ENCODE measurements around the gene HTD2. TPM values are rescaled to one million over a fixed set of nuclear protein-coding genes. Genes with fewer than 3 reads are reported as not detected.

The HTD2 gene
- total RNA-seq, 4 donors from 2014 or later = 10.6 to 15.1 (median 13.7) TPM

DNA sequence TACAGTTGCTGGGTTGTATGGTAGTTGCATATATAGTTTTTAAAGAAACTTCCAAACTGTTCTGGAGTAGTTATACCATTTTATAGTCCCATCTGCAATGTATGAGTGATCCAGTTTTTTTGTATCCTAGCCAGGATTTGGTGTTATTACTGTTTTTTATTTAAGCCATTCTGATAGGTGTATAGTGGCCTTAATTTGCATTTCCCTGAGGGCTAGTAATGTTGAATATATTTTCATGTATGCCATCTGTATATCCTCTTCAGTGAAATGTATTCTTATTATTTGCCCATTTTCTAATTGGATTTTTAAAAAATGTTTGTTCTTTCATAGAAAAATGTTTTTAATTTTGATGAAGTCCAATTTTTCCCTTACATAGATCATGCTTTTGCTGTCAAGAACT is 55.5 kb downstream of the HTD2 start:
- no peak for DNase-seq (ENCODE audit: low spot score in 2 of 2)
- Histone ChIP-seq H3K9me3 (no peaks in the 10 kb centered on the region), H3K27ac (no peak overlapping the region), H3K36me3 (no peaks in the 10 kb centered on the region), H3K4me1 (no peaks in the 10 kb centered on the region), H3K27me3 (no peaks in the 10 kb centered on the region), H3K4me3 (no peak overlapping the region)
- TF ChIP-seq POLR2A (IDR thresholded peaks at IDR 0.05) (no peak), EP300 (IDR thresholded peaks at IDR 0.05) (no peak)

GRCh38 chr3:58366699-58367098 is 60.4 kb downstream of the HTD2 start:
- Histone ChIP-seq H3K27me3 (no peaks in the 10 kb centered on the region), H3K27ac (no peak overlapping the region), H3K36me3 (peaks cover 0 to 16% (median 0%) of the 10 kb centered on the region in 3 donors), H3K4me3 (no peak overlapping the region), H3K9me3 (no peaks in the 10 kb centered on the region), H3K4me1 (no peaks in the 10 kb centered on the region)
- 67 to 76% methylated on average over 1 of the region's 1 CpG for WGBS, 2 donors
- no peak for DNase-seq (ENCODE audit: low spot score in 2 of 2)
- no peak for TF ChIP-seq POLR2A (IDR thresholded peaks at IDR 0.05)
- TF ChIP-seq EP300 (IDR thresholded peaks at IDR 0.05) = no peak
- TF ChIP-seq CTCF (IDR thresholded peaks at IDR 0.05) = no peak

DNA sequence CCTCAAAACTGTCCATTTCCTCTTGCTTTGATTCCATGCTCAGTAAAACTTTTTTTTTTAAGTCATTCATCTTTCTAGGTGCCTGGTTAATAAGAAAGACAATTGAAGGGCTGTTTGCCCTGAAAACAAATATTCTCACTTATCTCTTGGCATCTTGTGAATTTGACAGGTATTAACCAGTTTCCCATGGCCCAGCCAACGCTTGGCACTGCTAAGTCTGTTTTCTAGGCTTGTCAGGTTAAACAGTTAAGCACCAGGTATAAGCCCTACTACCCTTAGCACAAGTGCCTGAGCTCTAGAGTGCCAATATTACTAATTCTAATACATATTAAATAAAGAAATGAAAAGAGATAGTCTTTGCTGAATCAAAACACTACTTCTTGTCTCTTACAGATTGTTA is 62.7 kb downstream of the HTD2 start:
- Histone ChIP-seq H3K36me3 (peaks cover 0 to 19% (median 0%) of the 10 kb centered on the region in 3 donors), H3K4me1 (no peaks in the 10 kb centered on the region), H3K9me3 (no peaks in the 10 kb centered on the region), H3K27ac (no peak overlapping the region), H3K4me3 (no peak overlapping the region), H3K27me3 (no peaks in the 10 kb centered on the region)
- TF ChIP-seq POLR2A (IDR thresholded peaks at IDR 0.05) (no peak), CTCF (IDR thresholded peaks at IDR 0.05) (no peak), EP300 (IDR thresholded peaks at IDR 0.05) (no peak)
- WGBS, 2 donors = 100% methylated on average over 1 of the region's 1 CpG
- no peak for DNase-seq (ENCODE audit: low spot score in 2 of 2)

Small RNAs within 50 kb of the gene (small RNA-seq; reads per million reads assigned to genes)
- not detected for gene AC098479.1

Other genes with a start within 250 kb of the HTD2 start
- gene DNASE1L3, start 95.5 kb upstream of the HTD2 start, total RNA-seq = 10 to 100 TPM in 1 of 4 donors, 1 to 10 TPM in 2, under 1 TPM in 1; 0.39 to 12.9 (median 1.5) TPM
- gene ABHD6, start 68.7 kb upstream of the HTD2 start, total RNA-seq = 10 to 100 TPM; 18.8 to 29.7 (median 19.5) TPM
- 10 to 100 TPM in 2 of 4 donors, 1 to 10 TPM in 2; 5.7 to 14.0 (median 8.6) TPM for gene RPP14, start 275 bp upstream of the HTD2 start, total RNA-seq
- 10 to 100 TPM; 22.7 to 51.3 (median 41.0) TPM for gene PXK, start 26.4 kb downstream of the HTD2 start, total RNA-seq
- 10 to 100 TPM; 49.8 to 66.7 (median 55.6) TPM for gene PDHB, start 127.3 kb downstream of the HTD2 start, total RNA-seq
- gene KCTD6, start 185.6 kb downstream of the HTD2 start, total RNA-seq = 10 to 100 TPM; 16.1 to 19.4 (median 17.8) TPM
- gene ACOX2, start 230.7 kb downstream of the HTD2 start, total RNA-seq = 10 to 100 TPM; 18.6 to 43.1 (median 36.1) TPM